Measurements from ENCODE around the gene NDUFB10. TPM values are rescaled to one million over a fixed set of nuclear protein-coding genes. Genes with fewer than 3 reads are reported as not detected.

Gene NDUFB10
- total and polyA plus RNA-seq, 4 donors, result 93.9 to 195 (median 133) TPM

- TF ChIP-seq MAX (IDR thresholded peaks at IDR 0.05) (no peak), SP1 (IDR thresholded peaks at IDR 0.05) (no peak), HNF4G (IDR thresholded peaks at IDR 0.05) (no peak), RXRA (IDR thresholded peaks at IDR 0.05) (no peak), ZBTB33 (IDR thresholded peaks at IDR 0.05) (no peak), ATF3 (IDR thresholded peaks at IDR 0.05) (no peak), FOXA2 (IDR thresholded peaks at IDR 0.05) (no peak), FOXA1 (IDR thresholded peaks at IDR 0.05) (no peak), REST (IDR thresholded peaks at IDR 0.05) (no peak), TAF1 (conservative IDR thresholded peaks at IDR 0.05) (no peak), JUND (IDR thresholded peaks at IDR 0.05) (no peak), RAD21 (IDR thresholded peaks at IDR 0.05) (no peak), HNF4A (conservative IDR thresholded peaks at IDR 0.05) (no peak), CTCF (IDR thresholded peaks at IDR 0.05; ENCODE audit: low read depth, low read length, missing input control) (no peak), GABPA (IDR thresholded peaks at IDR 0.05 in 1 of 2, conservative IDR thresholded peaks at IDR 0.05 in 1 of 2) (no peak), YY1 (IDR thresholded peaks at IDR 0.05) (no peak), NR2F2 (IDR thresholded peaks at IDR 0.05) (no peak), EGR1 (IDR thresholded peaks at IDR 0.05; ENCODE audit: low read depth in 2 of 2) (no peak)
- 95% methylated on average over 18 of the region's 18 CpGs for WGBS
- DNase-seq (ENCODE audit: low spot score), result no peak
- H3K9me3 ChIP-seq (ENCODE audit: control insufficient read depth in 4 of 4, low read length in 3 of 4), result no peaks in the 10 kb centered on the region
- H3K4me1 ChIP-seq (ENCODE audit: control insufficient read depth in 4 of 4, insufficient read depth in 4 of 4, low read length in 3 of 4), result peaks cover 2 to 20% (median 5%) of the 10 kb centered on the region in 4 donors
- peaks cover 14 to 41% (median 16%) of the 10 kb centered on the region in 4 donors for H3K36me3 ChIP-seq (ENCODE audit: control insufficient read depth in 4 of 4, insufficient read depth in 3 of 4, low read depth in 1 of 4, low read length in 3 of 4)
- no peak overlapping the region for H3K27ac ChIP-seq (ENCODE audit: low read depth in 1 of 2, low read length in 2 of 2)
- H3K9ac ChIP-seq (ENCODE audit: low read depth in 1 of 2, low read length in 2 of 2), result no peak overlapping the region
- no peak overlapping the region for H3K4me3 ChIP-seq (ENCODE audit: low read depth in 1 of 3, low read length in 3 of 3)
- no peaks in the 10 kb centered on the region for H3K27me3 ChIP-seq (ENCODE audit: control insufficient read depth in 4 of 4, insufficient read depth in 4 of 4, low read length in 3 of 4)
Measured at GRCh38 chr16:1977875-1978268, 18.5 kb downstream of the NDUFB10 start.
